DOHH2 (cell line): ENCODE data around the gene CTNNBL1.

Source experiments
- CTCF ChIP-seq: fragments of 200-600 bp; sonication (generic); IDR thresholded peaks from one replicate; pipeline ENCODE4 v1.5.1; 2014; ENCODE audit warnings: antibody characterized with exemption, mild to moderate bottlenecking, low read depth, low read length; ENCODE audit not compliant: poor library complexity, severe bottlenecking
- EZH2phosphoT487 ChIP-seq: fragments of 200-600 bp; sonication (generic); IDR thresholded peaks from 2 replicates; pipeline ENCODE4 v1.6.1; 2017; ENCODE audit warnings: borderline replicate concordance, mild to moderate bottlenecking, antibody characterized with exemption, low read length, moderate library complexity, mixed read lengths

DNA sequence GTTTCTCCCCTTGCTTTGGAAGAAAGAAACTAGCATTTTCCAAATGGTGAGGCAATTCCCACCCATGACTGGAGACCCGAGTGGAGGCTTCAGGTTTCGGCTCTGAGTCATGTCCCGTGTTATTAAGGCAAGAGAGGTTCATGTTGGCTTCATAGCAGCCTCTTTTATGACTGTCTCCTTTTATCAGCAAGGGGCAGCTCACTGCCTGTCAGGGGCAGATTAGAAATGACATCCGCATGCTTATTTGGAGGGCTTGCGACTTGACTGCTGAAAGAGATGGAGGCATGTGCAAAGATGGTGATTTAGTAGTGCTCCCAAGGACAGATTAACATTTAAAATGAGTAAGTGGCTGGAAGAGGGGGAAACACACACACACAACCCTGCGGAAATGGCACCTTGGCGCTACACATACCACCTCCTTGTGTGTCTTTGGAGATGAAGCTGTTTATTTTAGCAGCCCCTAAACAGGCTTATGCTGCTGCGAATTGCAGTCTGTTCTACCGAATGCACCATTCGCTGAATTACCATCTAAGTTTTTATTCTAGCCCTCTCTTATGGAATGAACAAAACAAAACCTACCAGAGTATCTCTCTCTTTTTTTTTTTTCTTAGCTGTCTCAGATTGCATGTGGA is 157.0 kb downstream of the CTNNBL1 start:
- TF ChIP-seq CTCF: no peak
- no peak for TF ChIP-seq EZH2phosphoT487
